Psoas muscle (tissue), 8 donors: ENCODE results near the gene DCAF4. TPM values are rescaled to one million over a fixed set of nuclear protein-coding genes. Genes with fewer than 3 reads are reported as not detected.

Experiments
- ATAC-seq, 4 donors: fragments of 200-7000 bp; cut with Tn5 transposase; one replicate each; pipeline ENCODE4 v1.9.1; 2020; ENCODE audit warnings: moderate library complexity in 3 of 4, mild to moderate bottlenecking in 2 of 4
- DNase-seq, 2 donors: peaks; one replicate each; pipeline ENCODE4 v3.0.0-alpha.2; 2020
- H3K27ac ChIP-seq: fragments of 200-600 bp; one replicate; pipeline ENCODE4 v1.8.0; 2022
- H3K27me3 ChIP-seq, 3 donors: fragments of 200-600 bp in 1 of 3; one replicate each; pipeline versions ENCODE4 v1.6.1 to v1.8.0; 2013 to 2022; ENCODE audit warnings: low read length in 2 of 3, mild to moderate bottlenecking in 2 of 3, moderate library complexity in 1 of 3; ENCODE audit not compliant: insufficient read depth in 3 of 3
- H3K36me3 ChIP-seq, 2 donors: fragments of 200-600 bp in 1 of 2; one replicate each; pipeline versions ENCODE4 v1.6.1 to v1.8.0; 2013 to 2022; ENCODE audit warnings: low read depth in 1 of 2, mild to moderate bottlenecking in 1 of 2, moderate library complexity in 1 of 2; ENCODE audit not compliant: insufficient read depth in 1 of 2
- H3K4me1 ChIP-seq: fragments of 200-600 bp; one replicate; pipeline ENCODE4 v1.8.0; 2022
- H3K4me3 ChIP-seq: fragments of 200-600 bp; one replicate; pipeline ENCODE4 v1.8.0; 2022; ENCODE audit warnings: mild to moderate bottlenecking
- H3K9me3 ChIP-seq: fragments of 200-600 bp; one replicate; pipeline ENCODE4 v1.8.0; 2022
- CTCF ChIP-seq: fragments of 200-600 bp; IDR thresholded peaks from one replicate; pipeline ENCODE4 v1.8.0; 2022; ENCODE audit warnings: antibody characterized with exemption
- WGBS, 3 donors: extraction: QIAGEN DNeasy Blood & Tissue Kit; methylation state at CpG; one replicate each; pipeline versions ENCODE4 v1.1.6 to v1.1.7; 2013; 5-methylcytosine and 5-hydroxymethylcytosine counted together
- intact Hi-C, 2 donors: fragments of 100-400 bp; cut with DNase I; formaldehyde crosslinking; loops; one replicate each; pipeline versions ENCODE4 v1.11.0 to v1.14.2; 2022
- polyA plus RNA-seq, 3 donors: library from polyadenylated mRNA; stranded (reverse); fragments of 200-250 nt; gene quantifications; one replicate each; pipeline ENCODE4 v1.2.3, GENCODE V29; 2013
- total RNA-seq, 4 donors: library from RNA; stranded (reverse); fragmentation: NEBNext Ultra II Directional in 2 of 4; extraction: Animal tissue kit (Norgen Biotek cat#: 25700) in 2 of 4; gene quantifications; one replicate each; pipeline versions ENCODE4 v1.2.1 to v1.2.4, GENCODE V29; 2021 to 2023
- donor health status: healthy with polysubstance abuse.
- donor health status: DM: no; HTN: no; CAD: no; lungs with moderate emphysema.
- donor health status: Bipolar disorder and iron deficiency.
- donor health status: healthy.
- donor health status: DM: yes; HTN: yes; CAD: no.
- donor health status: DM: no; HTN: no; CAD: no.
- donor health status: DM: no; HTN: no; CAD: no.
- donor health status: DM: yes; HTN: yes; CAD: no.

Gene DCAF4
- total and polyA plus RNA-seq, 7 donors: 11.1 to 26.0 (median 18.1) TPM

GRCh38 chr14:72880164-72880563, 46.1 kb upstream of the DCAF4 start:
- Histone ChIP-seq H3K27me3 (no peaks in the 10 kb centered on the region), H3K27ac (no peak overlapping the region), H3K36me3 (no peaks in the 10 kb centered on the region), H3K4me1 (peaks cover 31% of the 10 kb centered on the region), H3K9me3 (no peaks in the 10 kb centered on the region), H3K4me3 (no peak overlapping the region)
- intact Hi-C loops: no loop called here
- 63 to 77% (median 64%) methylated on average over 2 of the region's 2 CpGs for WGBS, 3 donors
- ATAC-seq (no peak), DNase-seq (no peak)
- no peak for TF ChIP-seq CTCF

GRCh38 chr14:72880820-72881219, 45.4 kb upstream of the DCAF4 start:
- H3K4me3 ChIP-seq: no peak overlapping the region
- H3K27ac ChIP-seq: no peak overlapping the region
- intact Hi-C loops: no loop called here
- H3K27me3 ChIP-seq: no peaks in the 10 kb centered on the region
- DNase-seq (no peak), ATAC-seq (no peak)
- TF ChIP-seq CTCF: no peak
- H3K36me3 ChIP-seq: no peaks in the 10 kb centered on the region
- WGBS, 3 donors: 73 to 83% (median 78%) methylated on average over 2 of the region's 2 CpGs
- H3K9me3 ChIP-seq: no peaks in the 10 kb centered on the region
- H3K4me1 ChIP-seq: peaks cover 31% of the 10 kb centered on the region

GRCh38 chr14:72881543-72881942, 44.7 kb upstream of the DCAF4 start:
- WGBS, 3 donors: 62 to 75% (median 70%) methylated on average over 2 of the region's 2 CpGs
- H3K4me1 ChIP-seq: peaks cover 31% of the 10 kb centered on the region
- intact Hi-C loops: no loop called here
- no peak overlapping the region for H3K27ac ChIP-seq
- ATAC-seq (no peak), DNase-seq (no peak)
- no peaks in the 10 kb centered on the region for H3K27me3 ChIP-seq
- H3K36me3 ChIP-seq: no peaks in the 10 kb centered on the region
- H3K9me3 ChIP-seq: no peaks in the 10 kb centered on the region
- no peak for TF ChIP-seq CTCF
- H3K4me3 ChIP-seq: no peak overlapping the region

- ATAC-seq (no peak), DNase-seq (no peak)
- intact Hi-C loops: no loop called here
- Histone ChIP-seq H3K9me3 (no peaks in the 10 kb centered on the region), H3K4me3 (no peak overlapping the region), H3K4me1 (peaks cover 26% of the 10 kb centered on the region), H3K36me3 (no peaks in the 10 kb centered on the region), H3K27ac (no peak overlapping the region), H3K27me3 (no peaks in the 10 kb centered on the region)
- TF ChIP-seq CTCF: no peak
- 79 to 96% (median 86%) methylated on average over 1 of the region's 1 CpG for WGBS, 3 donors
Measured at GRCh38 chr14:72882047-72882446, 44.2 kb upstream of the DCAF4 start.

- no peaks in the 10 kb centered on the region for H3K36me3 ChIP-seq
- no peak overlapping the region for H3K27ac ChIP-seq
- no peak for TF ChIP-seq CTCF
- 64 to 83% (median 72%) methylated on average over 7 of the region's 7 CpGs for WGBS, 3 donors
- intact Hi-C loops: no loop called here
- H3K4me1 ChIP-seq: peaks cover 26% of the 10 kb centered on the region
- H3K27me3 ChIP-seq: no peaks in the 10 kb centered on the region
- no peak for ATAC-seq
- no peaks in the 10 kb centered on the region for H3K9me3 ChIP-seq
- H3K4me3 ChIP-seq: no peak overlapping the region
- no peak for DNase-seq
Measured at GRCh38 chr14:72882463-72882862, 43.8 kb upstream of the DCAF4 start.
